GM18499 (cell line): ENCODE results near the gene EIF5AL1.
"Not testable (repeated sequence)": the region's sequence is repeated elsewhere in the genome, so short reads cannot be mapped to it uniquely, and the experiment has no call there.

Experiments used
- ATAC-seq: cut with Tn5 transposase; IDR thresholded peaks from one replicate; pipeline ENCODE4 v1.9.1; 2021; ENCODE audit warnings: moderate number of reproducible peaks; ENCODE audit not compliant: insufficient read depth, unreplicated experiment

Gene EIF5AL1

DNA sequence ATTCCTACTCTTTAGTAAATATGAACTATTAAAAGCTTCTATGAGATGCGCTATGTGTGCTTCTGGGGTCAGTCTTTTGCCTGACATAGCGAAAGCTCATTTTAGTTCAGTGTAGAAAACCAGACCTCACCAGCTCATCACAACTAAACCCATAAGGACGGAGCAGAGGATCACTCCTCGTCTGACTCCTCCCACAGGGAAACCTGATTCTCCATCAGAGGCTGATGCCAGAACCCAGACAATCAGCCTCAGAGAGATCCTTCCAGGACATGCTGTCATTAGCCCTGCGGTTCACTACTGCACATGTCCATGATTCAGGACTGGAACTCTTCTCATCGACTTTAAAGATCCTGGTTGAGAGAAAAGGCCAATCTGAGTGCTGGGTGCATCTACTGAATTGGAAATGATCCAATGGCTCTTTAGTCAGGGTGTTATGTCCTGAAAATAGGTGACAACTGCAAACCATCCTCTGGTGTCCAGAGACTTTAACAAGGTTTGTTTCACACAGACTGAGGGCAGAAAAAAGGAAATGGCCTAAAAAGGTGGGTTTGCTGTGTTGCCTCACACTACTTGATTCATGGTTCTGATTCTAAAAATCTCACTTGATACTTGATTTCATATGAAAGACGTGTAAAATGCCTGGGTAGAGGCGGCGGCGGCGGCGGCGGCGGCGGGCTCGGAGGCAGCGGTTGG is at the start of gene EIF5AL1:
TSS of gene EIF5AL1 (plus strand) at position 643 of the 693 bp plus-strand sequence. CDS start 117 bp downstream, outside the sequence.
- ATAC-seq = not testable (repeated sequence)

DNA sequence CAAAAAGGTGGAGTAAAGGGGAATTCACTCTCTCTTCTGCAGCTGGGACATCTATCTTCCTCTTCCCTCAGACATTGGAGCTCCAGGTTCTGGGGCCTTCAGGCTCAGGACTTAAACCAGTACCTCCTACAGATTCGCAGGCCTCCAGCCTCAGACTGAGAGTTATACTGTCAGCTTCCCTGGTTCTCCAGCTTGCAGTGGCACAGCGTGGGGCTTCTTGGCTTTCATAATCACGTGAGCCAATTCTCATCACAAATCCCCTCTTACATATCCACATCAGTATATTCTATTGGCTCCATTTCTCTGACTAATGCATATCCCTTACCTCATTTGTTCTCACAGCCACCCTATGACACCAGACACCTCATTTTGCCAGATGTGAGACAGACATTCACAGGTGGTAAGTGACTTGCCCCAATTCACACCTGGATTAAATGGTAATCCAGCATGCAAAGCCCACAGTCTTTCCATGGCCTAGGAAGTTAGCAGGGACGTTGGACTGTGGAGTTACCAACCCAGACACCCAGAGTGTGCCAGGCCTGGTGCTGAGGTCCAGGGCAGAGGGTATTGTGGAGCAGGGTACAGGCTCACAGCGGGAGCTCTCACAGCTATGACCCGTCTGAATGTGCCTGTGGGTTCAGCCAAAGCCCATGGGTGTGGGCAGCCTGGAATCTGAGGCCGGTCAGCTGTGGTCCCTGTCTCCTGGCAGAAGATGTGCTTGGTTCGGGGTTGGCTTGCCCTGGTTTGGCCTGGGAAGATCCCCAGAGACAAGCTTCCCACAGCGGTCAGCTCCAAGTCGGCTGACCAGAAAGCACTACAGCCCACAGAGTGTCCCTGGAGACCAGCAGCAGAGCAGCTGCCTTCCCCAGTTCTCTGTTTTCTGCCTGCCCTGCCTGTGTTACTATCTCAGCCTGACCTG is 48.5 kb upstream of the EIF5AL1 start:
- ATAC-seq = no peak

GRCh38 chr10:79465341-79465740 is 47.0 kb upstream of the EIF5AL1 start:
- no peak for ATAC-seq

DNA sequence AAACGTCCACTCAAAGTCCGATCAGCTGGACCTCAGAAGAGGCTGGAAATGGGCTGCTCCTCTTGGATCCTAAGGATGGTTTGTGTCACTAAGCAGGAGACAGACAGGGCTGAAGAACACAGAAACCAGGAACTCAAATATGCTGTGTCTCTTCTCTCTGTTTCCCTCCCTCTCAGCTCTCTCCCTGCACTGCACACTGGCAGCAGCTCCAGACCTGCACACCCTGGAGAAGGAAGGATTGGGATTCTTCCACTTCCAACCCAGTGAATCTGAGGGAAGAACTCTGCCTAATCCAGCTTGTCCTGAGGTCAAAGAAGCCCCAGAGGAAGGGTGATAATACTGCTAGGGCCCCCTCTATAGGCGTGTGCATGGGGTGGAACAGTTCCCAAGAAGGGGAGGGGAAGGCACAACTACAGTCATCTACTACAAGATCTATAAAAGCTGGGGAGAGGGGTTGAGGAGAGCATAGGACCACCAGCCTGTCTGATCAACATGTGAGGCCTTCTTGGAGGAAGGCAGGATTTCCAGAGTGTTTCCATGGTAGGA is 44.2 kb upstream of the EIF5AL1 start:
- no peak for ATAC-seq

DNA sequence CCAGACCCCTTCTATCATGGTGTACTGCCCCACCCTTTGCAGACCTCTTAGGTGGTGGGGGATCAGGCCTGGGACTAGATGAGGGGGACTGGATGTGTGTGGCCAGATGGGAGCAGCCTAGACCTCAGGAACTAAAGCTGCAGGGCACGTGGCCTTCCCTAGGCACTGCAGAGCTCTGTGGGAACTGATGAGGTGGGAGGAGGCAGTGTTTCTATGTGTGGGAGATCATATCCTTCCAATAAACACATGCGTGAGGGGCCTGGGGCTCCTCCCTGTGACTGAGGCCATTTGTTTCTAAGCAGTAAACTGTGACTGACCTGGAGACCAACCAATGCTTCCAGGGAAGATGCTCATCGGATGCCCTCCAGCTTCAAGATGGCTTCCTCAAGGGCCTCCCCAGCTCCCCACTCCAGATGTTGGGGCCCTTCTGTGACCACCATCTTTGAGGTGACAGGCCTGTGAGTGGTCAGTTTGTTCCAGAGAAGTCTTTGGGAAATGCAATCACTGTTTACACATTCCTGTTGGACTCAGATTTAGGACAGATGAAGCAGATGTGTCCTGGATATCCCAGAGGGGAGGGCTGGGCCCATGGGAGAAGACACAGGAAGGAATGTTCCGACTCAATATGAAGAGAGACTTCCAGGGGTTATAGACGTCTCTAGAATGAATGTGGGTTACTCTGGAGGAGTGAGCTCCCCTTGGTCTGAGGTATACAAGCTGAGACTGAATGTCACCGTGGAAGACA is 43.3 kb upstream of the EIF5AL1 start:
- no peak for ATAC-seq

DNA sequence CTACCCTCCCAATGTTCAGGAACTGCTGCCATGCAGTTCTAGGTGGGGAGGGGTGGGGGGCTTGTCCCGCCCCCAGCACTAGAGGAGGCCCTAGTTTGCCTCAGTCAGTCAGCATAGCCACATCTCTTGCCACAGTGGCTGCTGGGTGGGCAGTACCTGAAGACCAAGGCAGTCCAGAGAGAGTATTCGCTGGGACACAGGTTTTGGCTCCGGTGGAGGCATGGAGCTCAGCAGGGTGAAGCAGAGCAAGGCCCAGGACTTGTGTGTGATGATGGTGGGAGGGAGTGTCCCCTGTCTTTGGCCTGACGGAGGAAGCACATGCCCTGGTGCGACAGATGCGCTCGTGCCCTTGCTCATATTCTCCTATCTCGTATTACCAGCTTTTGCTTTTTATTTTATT is 42.2 kb upstream of the EIF5AL1 start:
- ATAC-seq = no peak

- ATAC-seq = no peak
These were observed 40.6 kb upstream of the EIF5AL1 start for GRCh38 chr10:79471776-79472175.

DNA sequence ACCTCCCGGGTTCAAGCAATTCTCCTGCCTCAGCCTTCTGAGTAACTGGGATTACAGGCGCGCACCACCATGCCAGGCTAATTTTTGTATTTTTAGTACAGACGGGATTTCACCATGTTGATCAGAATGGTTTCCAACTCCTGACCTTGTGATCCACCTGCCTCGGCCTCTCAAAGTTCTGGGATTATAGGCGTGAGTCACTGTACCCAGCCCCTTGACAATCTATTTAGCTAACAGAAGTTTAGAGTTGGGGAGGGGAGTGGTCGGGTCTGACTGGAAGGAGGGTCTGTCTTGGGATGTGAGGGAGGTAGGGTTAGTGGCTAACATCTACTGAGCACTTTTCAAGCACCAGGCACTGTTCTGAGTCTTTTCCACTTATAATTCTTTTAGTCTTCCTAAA is 39.9 kb upstream of the EIF5AL1 start:
- ATAC-seq = no peak

GRCh38 chr10:79472951-79473350 is 39.4 kb upstream of the EIF5AL1 start:
- no peak for ATAC-seq

GRCh38 chr10:79473496-79474095 is 38.7 kb upstream of the EIF5AL1 start:
- no peak for ATAC-seq

DNA sequence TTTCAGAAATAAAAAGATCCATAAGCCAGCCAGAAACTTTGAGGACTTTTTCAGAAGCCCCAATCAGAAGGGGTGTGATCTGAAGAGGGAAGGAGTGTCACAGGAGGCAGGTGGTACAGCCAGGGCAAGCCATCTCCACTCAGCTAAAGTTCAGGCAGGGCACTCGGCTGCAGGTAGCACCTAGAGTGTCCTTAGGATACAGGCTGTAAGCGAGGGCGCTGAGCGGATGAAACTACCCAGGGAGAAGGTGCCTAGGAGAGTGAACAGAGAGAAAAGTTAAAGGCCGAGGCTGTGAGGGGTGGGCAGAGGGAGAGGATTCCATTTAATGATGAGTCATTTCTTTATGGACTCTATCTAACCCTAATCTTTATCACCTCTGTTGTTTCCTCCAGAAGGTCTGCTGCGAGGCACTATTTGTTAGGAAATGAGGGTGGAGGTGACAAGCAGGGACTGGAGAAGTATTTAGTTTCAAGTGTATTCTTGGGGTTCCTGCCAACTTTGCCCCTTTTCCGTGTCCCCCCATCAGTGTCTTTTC is 37.1 kb upstream of the EIF5AL1 start:
- ATAC-seq = no peak

- ATAC-seq = no peak
These were observed 36.5 kb upstream of the EIF5AL1 start for GRCh38 chr10:79475877-79476276.

- no peak for ATAC-seq
These were observed 35.7 kb upstream of the EIF5AL1 start for GRCh38 chr10:79476645-79477044.

- no peak for ATAC-seq
These were observed 34.9 kb upstream of the EIF5AL1 start for GRCh38 chr10:79477456-79477855.

DNA sequence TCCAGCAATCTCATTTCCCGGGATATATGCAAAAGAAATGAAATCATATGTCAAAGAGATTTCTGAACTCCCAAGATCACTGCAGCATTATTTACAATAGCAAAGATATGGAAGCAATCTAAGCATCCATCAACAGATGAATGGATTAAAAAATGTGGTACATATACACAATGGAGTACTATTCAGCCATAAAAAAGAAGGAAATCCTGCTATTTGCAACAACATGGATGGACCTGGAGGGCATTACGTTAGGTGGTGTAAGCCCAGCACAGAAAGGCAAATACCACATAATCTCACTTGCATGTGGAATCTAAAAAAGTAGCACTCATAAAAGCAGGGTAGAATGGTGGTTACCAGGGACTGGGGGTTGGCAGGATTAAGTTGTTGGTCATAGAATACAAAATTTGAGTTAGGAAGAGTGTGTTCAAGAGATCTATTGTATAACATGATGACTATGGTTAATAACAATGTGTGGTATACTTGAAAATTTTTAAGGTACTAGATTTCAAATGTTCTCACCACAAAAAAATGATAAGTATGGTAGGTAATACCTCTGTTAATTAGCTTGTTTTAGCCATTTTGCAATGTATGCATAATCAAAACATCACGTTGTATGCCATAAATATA is 32.9 kb upstream of the EIF5AL1 start:
- no peak for ATAC-seq

GRCh38 chr10:79482304-79482703 is 30.0 kb upstream of the EIF5AL1 start:
- ATAC-seq = no peak

DNA sequence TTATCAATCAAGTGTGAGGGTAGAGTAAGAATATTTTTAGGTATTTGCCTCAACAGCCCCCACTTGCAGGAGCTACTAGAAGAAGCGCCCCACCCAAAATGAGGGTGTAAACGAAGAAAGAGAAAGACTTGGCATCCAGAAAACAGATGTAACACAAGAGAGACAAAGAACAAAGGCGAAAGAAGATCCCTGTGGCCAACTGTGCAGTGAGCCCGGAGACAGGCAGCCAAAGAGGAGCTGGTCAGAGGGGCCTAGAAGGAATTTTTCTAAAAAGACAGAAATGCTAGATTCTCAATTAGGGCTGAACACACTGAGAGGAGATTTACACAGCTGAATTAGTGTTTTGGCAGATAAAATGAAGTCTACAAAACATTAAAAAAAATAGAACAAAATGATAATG is 29.6 kb upstream of the EIF5AL1 start:
- no peak for ATAC-seq

DNA sequence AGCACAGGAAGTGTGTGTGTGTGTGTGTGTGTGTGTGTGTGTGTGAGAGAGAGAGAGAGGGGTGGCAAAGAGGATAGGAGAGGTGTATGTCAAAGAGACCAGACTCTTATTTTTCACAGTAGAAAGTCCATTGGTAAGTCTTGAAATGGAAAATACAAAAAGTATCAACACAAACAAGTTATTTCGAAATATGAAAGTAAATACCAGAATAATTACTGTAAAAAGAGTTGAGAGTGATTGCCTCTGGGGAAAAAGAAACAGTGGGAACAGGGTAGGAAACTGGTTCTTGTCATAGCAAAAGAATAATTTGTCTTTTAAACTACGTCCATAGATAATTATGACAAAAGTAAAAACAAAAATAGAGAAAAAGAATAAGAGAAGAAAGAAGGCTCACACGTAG is 29.0 kb upstream of the EIF5AL1 start:
- ATAC-seq = no peak

GRCh38 chr10:79483948-79484347 is 28.4 kb upstream of the EIF5AL1 start:
- no peak for ATAC-seq
